IPS-18c (cell line): ENCODE results near the gene TARS2.

Source experiments
- H3K4me3 ChIP-seq: 2 replicates; pipeline ENCODE4 v1.7.0; 2013; ENCODE audit warnings: low read depth, mild to moderate bottlenecking, low read length, moderate library complexity; ENCODE audit not compliant: insufficient read depth
- H3K9me3 ChIP-seq: one replicate; pipeline ENCODE4 v1.6.1; 2013; ENCODE audit warnings: mild to moderate bottlenecking, low read length, moderate library complexity; ENCODE audit not compliant: control insufficient read depth, insufficient read depth

Gene TARS2

GRCh38 chr1:150528196-150528595, 41.0 kb downstream of the TARS2 start:
- Histone ChIP-seq H3K9me3 (no peaks in the 10 kb centered on the region), H3K4me3 (no peak overlapping the region)

GRCh38 chr1:150529017-150529416, 41.8 kb downstream of the TARS2 start:
- no peaks in the 10 kb centered on the region for H3K9me3 ChIP-seq
- H3K4me3 ChIP-seq: no peak overlapping the region

DNA sequence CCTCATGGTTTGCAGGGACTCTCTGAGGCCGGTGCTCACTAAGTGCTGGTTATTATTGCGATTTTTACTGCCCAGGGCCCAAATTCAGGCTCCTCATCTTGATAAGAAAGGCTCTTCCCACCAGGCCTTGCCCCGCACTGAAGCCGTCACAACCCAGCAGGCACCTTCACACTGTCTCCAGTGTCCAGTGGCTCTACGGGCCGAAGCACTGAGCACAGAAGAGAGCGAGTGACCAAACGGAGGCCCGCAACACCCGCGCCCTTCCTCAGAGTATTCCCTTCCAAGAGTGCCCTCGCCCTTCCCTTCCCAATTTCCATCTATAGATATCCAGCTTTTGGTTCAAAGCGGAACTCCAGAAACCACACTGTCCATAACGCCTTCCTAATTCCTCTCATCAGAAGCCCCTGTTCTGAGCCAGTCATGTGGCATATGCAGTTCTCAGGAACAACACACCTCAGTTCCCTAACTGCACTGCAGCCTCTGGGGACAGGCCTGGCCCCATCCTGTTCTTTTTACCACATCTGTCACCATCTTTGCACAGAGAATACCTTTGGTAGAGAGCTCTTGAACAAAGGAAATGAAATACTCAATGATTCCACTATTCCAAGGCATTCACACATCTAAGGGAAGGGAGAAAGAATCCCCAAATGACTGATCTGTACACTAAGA, 43.4 kb downstream of the TARS2 start:
- no peak overlapping the region for H3K4me3 ChIP-seq
- H3K9me3 ChIP-seq: no peaks in the 10 kb centered on the region

- Histone ChIP-seq H3K4me3 (no peak overlapping the region), H3K9me3 (no peaks in the 10 kb centered on the region)
These were observed 45.6 kb downstream of the TARS2 start for GRCh38 chr1:150532860-150533259.

DNA sequence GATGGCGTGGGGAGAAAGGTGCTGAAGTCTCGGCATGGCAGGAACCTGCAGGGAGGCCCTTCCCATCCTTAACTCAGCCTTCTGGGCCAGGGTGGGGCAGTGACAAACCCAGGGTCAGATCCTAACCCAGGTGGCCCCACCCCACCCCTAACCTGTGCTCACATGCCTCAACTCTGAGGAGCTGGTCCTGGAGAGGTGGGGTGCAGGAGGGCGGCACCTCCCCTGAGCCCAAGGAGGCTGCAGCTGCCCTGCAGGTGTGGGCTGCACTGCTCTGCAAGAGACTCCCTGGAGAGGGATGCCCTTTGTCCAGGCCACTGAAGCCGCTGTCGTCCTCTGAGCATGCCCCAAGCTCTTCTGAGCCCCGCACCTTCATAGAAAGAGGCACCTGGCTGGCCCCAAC, 46.8 kb downstream of the TARS2 start:
- Histone ChIP-seq H3K9me3 (no peaks in the 10 kb centered on the region), H3K4me3 (no peak overlapping the region)

- Histone ChIP-seq H3K4me3 (no peak overlapping the region), H3K9me3 (no peaks in the 10 kb centered on the region)
These were observed 48.5 kb downstream of the TARS2 start for GRCh38 chr1:150535511-150536287.

GRCh38 chr1:150536836-150537731, 49.9 kb downstream of the TARS2 start:
- H3K9me3 ChIP-seq: no peaks in the 10 kb centered on the region
- no peak overlapping the region for H3K4me3 ChIP-seq

DNA sequence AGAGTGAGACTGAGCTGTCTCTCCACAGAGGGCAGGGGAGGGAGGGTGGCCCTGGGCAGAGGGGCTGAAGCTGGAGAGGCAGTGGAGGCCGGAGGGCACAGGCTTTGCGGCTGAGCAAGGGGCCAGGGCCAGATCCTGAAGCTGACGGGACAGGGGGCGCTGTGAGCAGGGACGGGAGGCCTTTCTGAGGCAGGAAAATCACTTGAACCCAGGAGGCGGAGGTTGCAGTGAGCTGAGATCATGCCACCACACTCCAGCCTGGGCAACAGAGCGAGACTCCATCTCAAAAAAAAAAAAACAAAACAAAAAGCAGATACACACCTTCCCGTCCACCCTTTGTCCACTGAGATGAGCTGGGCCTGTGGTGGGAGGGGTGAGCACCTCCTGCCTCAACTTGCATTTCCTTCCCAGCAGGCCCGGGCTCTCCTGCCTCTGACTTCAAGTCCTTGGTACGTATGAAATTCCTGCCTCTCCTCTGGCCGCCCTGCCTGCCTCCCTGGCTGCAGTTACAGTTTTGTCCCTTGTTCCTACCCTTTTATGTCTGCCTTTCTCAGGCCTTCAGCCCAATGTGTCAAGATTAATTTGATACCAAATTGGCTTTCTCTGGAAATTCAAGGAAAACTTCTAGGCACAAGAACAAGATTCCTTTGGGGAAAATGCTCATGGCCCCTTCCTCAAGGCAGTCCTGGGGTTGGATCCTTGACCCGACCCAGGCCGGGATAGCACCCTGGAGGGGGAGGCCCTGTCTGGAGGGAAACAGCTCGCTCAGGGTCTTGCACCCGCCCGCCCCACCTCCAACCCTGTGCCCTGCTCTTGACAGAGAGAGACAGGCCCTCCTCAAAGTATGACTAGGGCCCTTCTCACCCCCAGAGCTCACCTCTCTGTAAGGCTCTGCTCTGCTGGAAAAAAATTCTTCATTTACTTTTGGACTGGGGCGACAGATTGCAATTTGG, 50.8 kb downstream of the TARS2 start:
- no peak overlapping the region for H3K4me3 ChIP-seq
- H3K9me3 ChIP-seq: no peaks in the 10 kb centered on the region

DNA sequence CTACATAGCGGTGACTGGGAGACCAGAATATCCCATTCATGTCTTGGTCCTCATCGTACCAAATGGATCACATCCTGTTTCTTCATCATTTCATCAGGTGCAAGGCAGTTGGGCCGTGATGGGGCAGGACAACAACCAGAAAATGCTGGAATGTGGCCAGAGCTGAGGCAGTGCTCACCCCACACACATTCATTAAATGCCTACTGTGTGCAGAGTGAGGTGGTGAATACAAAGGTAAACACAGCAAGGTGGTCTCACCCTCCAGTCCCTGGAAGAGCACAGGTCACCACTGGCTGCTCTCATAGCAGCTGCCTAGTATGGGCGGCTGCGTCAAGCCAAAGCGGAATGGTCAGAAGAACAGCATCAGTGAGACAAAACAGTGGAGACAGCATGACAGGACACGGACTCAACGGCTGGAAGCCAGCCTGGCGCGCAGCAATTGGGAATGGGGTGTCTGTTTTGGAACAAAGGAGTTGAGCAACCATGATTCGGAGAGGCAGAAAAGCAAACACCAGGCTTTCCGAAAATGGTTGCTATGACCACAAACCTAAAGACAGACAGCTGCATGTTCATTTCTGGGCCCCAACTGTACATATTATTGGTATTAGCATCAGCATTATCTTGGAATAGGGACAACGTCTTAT, 56.4 kb downstream of the TARS2 start:
- no peaks in the 10 kb centered on the region for H3K9me3 ChIP-seq
- no peak overlapping the region for H3K4me3 ChIP-seq

DNA sequence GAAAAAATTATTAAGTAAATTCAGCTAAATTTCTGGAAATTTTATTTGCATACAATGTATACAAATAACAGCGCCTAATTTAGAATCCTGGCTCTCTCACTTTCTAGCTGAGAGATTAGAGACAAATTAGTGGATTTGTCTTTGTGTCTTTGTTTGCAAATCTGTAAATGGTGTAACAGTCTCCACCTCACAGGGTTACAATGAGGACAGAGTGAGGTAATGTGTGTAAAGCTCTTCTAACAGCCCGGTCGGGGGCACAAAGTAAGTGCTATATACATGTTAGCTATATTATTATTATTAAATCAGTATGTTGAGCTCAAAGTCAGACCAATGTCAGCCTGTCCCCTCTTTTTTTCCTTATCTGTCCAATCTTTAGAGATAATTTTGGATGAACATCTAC, 57.0 kb downstream of the TARS2 start:
- Histone ChIP-seq H3K9me3 (no peaks in the 10 kb centered on the region), H3K4me3 (no peak overlapping the region)

DNA sequence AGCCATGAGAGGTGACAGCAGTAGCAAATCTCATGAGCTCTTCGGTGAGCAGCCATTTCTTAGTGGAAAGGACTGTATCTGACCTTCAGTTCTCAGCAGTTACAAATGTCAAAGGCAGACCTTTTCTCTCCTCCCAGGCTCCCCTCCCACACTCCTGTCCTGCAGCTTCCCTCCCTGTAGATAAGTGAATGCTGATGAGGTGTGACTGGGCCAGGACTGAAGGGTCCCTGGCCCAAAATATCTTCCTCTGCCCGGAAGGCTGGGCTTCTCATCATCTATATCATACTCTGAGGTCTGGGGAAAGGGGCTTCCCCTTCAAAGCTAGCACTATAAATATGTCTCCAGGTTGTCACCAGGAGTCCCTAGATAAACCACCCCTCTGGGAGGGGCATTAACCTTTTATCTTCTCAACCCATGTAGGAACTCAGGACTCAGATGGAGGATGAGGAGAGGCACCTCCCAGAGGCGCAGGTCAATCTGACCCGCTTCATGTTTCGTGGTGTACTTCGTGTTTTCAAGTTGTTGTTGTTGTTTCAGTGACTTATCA, 58.3 kb downstream of the TARS2 start:
- Histone ChIP-seq H3K9me3 (no peaks in the 10 kb centered on the region), H3K4me3 (no peak overlapping the region)

DNA sequence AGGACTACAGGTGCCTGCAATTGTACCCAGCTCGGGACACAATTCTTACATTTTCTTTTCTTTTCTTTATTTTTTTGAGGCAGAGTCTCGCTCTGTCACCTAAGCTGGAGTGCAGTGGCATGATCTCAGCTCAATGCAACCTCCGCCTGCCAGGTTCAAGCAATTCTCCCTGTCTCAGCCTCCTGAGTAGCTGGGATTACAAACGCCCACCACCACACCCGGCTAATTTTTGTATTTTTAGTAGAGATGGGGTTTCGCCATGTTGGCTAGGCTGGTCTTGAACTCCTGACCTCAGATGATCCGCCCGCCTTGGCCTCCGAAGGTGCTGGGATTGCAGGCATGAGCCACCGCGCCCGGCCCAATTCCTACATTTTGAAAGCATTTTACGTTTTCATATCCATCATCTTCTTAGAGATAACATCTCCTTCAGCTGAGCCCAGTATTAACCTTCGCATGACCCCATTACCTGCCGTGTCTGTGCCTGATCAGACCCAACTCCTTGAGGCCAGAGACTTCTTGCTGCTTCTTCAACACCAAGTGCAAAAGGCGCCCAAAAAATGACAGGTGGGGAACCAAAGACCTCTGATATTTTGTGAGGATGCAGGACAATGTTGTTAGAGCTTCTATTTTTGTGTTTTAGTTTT, 59.2 kb downstream of the TARS2 start:
- Histone ChIP-seq H3K4me3 (no peak overlapping the region), H3K9me3 (no peaks in the 10 kb centered on the region)

DNA sequence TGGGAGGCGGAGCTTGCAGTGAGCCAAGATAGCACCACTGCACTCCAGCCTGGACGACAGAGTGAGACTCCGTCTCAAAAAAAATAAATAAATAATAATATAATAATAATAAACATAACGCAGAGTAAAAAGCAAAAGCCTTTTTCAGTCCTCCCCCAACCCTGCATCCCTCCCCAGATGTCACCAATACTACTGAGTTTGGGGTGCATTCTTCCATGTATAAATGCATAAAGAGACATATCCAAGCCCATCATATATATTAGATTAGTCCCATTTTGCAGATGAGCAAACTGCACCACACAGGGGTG, 61.1 kb downstream of the TARS2 start:
- Histone ChIP-seq H3K4me3 (peak overlapping the region; percentile 68), H3K9me3 (no peaks in the 10 kb centered on the region)

GRCh38 chr1:150548632-150549495, 61.6 kb downstream of the TARS2 start, which contains the start of gene ADAMTSL4:
ADAMTSL4 (plus strand) TSS chr1:150549408; CDS start chr1:150552289, 2,881 bp downstream.
- H3K4me3 ChIP-seq: peak within 1 kb of the TSS; percentile 68
- no peaks in the 10 kb centered on the region for H3K9me3 ChIP-seq
